SK-N-SH (cell line): ENCODE measurements around the gene JAKMIP1. TPM values are rescaled to one million over a fixed set of nuclear protein-coding genes. Genes with fewer than 3 reads are reported as not detected.

Experiments
- CTCF ChIA-PET: fragments of 300-600, 350-600 bp; formaldehyde crosslinking; extraction: SDS; loops from one replicate; lab custom pipeline; 2021; lab: Yijun Ruan, JAX
- POLR2A ChIA-PET: fragments of 350-600 bp; sonication (Branson Sonifier 250); formaldehyde crosslinking; extraction: SDS; loops from one replicate; lab custom pipeline; 2020; ENCODE audit warnings: antibody characterized with exemption, inconsistent platforms; lab: Yijun Ruan, JAX
- DNase-seq: peaks from one replicate; pipeline ENCODE4 v3.0.0; 2012
- H2AFZ ChIP-seq: fragments of 200-600 bp; sonication (generic); 2 replicates; pipeline ENCODE4 v1.8.1; 2016; ENCODE audit warnings: antibody characterized with exemption, mild to moderate bottlenecking, low read depth
- H3F3A ChIP-seq: fragments of 200-600 bp; sonication (generic); replicated peaks from 2 replicates; pipeline ENCODE3; 2016; ENCODE audit warnings: antibody characterized with exemption, mild to moderate bottlenecking; ENCODE audit not compliant: insufficient read depth
- H3K27ac ChIP-seq, 2 experiments: fragments of 200-500 bp in 1 of 2; fragments of 200-600 bp in 1 of 2; sonication (Bioruptor generic) in 1 of 2; sonication (generic), shearing (Covaris generic) in 1 of 2; 2 replicates each; pipeline versions ENCODE4 v1.5.1 to v1.6.1; 2014 to 2016; ENCODE audit warnings: low read depth in 2 of 2, inconsistent platforms in 1 of 2, low read length in 1 of 2, mild to moderate bottlenecking in 1 of 2, mixed read lengths in 1 of 2
- H3K27me3 ChIP-seq: fragments of 200-600 bp; sonication (generic), shearing (Covaris generic); 2 replicates; pipeline ENCODE4 v1.6.1; 2016; ENCODE audit warnings: mixed run types; ENCODE audit not compliant: insufficient read depth
- H3K36me3 ChIP-seq, 2 experiments: fragments of 200-500 bp in 1 of 2; fragments of 200-600 bp in 1 of 2; sonication (Bioruptor generic) in 1 of 2; sonication (generic) in 1 of 2; replicated peaks in 1 of 2; 2 replicates each; pipeline versions ENCODE3 to v1.5.1; 2014 to 2016; ENCODE audit warnings: low read length in 1 of 2, mild to moderate bottlenecking in 1 of 2; ENCODE audit not compliant: insufficient read depth in 2 of 2, control insufficient read depth in 1 of 2
- H3K4me1 ChIP-seq, 2 experiments: fragments of 200-500 bp in 1 of 2; fragments of 200-600 bp in 1 of 2; sonication (Bioruptor generic) in 1 of 2; sonication (generic), shearing (Covaris generic) in 1 of 2; 2 replicates each; pipeline versions ENCODE4 v1.5.1 to v1.6.1; 2014 to 2016; ENCODE audit warnings: low read depth in 1 of 2, low read length in 1 of 2, mixed run types in 1 of 2; ENCODE audit not compliant: insufficient read depth in 2 of 2, control insufficient read depth in 1 of 2
- H3K4me2 ChIP-seq: fragments of 200-600 bp; sonication (generic), shearing (Covaris generic); 2 replicates; pipeline ENCODE4 v1.6.1; 2017; ENCODE audit warnings: mixed run types
- H3K4me3 ChIP-seq, 2 experiments: fragments of 200-500 bp in 1 of 2; fragments of 200-600 bp in 1 of 2; sonication (Bioruptor generic) in 1 of 2; sonication (generic), shearing (Covaris generic) in 1 of 2; 2 replicates each; pipeline versions ENCODE4 v1.5.1 to v1.8.1; 2014 to 2016; ENCODE audit warnings: low read depth in 2 of 2, inconsistent platforms in 1 of 2, low read length in 1 of 2, mild to moderate bottlenecking in 1 of 2, mixed read lengths in 1 of 2, moderate library complexity in 1 of 2
- H3K79me2 ChIP-seq: fragments of 200-600 bp; sonication (generic); 2 replicates; pipeline ENCODE4 v1.8.1; 2017; ENCODE audit warnings: mild to moderate bottlenecking; ENCODE audit not compliant: insufficient read depth
- H3K9ac ChIP-seq: fragments of 200-600 bp; sonication (generic); 2 replicates; pipeline ENCODE4 v1.6.1; 2017; ENCODE audit warnings: mixed run types
- H3K9me2 ChIP-seq: fragments of 200-600 bp; sonication (generic); 2 replicates; pipeline ENCODE4 v1.6.1; 2017; ENCODE audit warnings: mixed run types
- H3K9me3 ChIP-seq: fragments of 200-600 bp; sonication (generic); 2 replicates; pipeline ENCODE4 v1.6.1; 2017; ENCODE audit warnings: mixed run types, mild to moderate bottlenecking, moderate library complexity
- H4K20me1 ChIP-seq: fragments of 200-600 bp; sonication (generic); 2 replicates; pipeline ENCODE4 v1.6.1; 2017; ENCODE audit warnings: mild to moderate bottlenecking, mixed run types; ENCODE audit not compliant: insufficient read depth
- CHD2 ChIP-seq: fragments of 150-350 bp; IDR thresholded peaks from 2 replicates; pipeline ENCODE4 v1.6.1; 2018; ENCODE audit warnings: low read length; ENCODE audit not compliant: partially characterized antibody
- FOSL2 ChIP-seq: IDR thresholded peaks from 2 replicates; pipeline ENCODE4 v1.4.0; 2012; ENCODE audit warnings: low read depth, mild to moderate bottlenecking, moderate library complexity, borderline replicate concordance
- FOXJ3 ChIP-seq: sonication (generic); formaldehyde crosslinking; IDR thresholded peaks from 2 replicates; pipeline ENCODE4 v1.5.1; 2020; ENCODE audit warnings: mild to moderate bottlenecking, missing genetic modification reagents
- FOXM1 ChIP-seq: IDR thresholded peaks from 2 replicates; pipeline ENCODE4 v1.4.0; 2012; ENCODE audit warnings: low read depth, mild to moderate bottlenecking
- GATA2 ChIP-seq: sonication (generic); formaldehyde crosslinking; IDR thresholded peaks from 2 replicates; pipeline ENCODE4 v1.5.0; 2020; ENCODE audit warnings: mild to moderate bottlenecking, missing genetic modification reagents
- NFIC ChIP-seq: IDR thresholded peaks from 2 replicates; pipeline ENCODE4 v1.4.0; 2012; ENCODE audit warnings: borderline replicate concordance
- RAD21 ChIP-seq: IDR thresholded peaks from 2 replicates; pipeline ENCODE4 v1.6.1; 2012; ENCODE audit warnings: mild to moderate bottlenecking, low read length
- RFX5 ChIP-seq: IDR thresholded peaks from 2 replicates; pipeline ENCODE4 v1.6.1; 2012; ENCODE audit warnings: mild to moderate bottlenecking, improper control_type of control experiment, low read length
- TCF12 ChIP-seq: IDR thresholded peaks from 2 replicates; pipeline ENCODE4 v1.4.0; 2012
- TEAD4 ChIP-seq: IDR thresholded peaks from 2 replicates; pipeline ENCODE4 v1.4.0; 2012; ENCODE audit warnings: mild to moderate bottlenecking, borderline replicate concordance; ENCODE audit not compliant: insufficient read depth
- YY1 ChIP-seq: IDR thresholded peaks from 2 replicates; pipeline ENCODE4 v1.4.0; 2012; ENCODE audit warnings: low read depth, mild to moderate bottlenecking
- WGBS: methylation state at CpG from one replicate; pipeline ENCODE4 v1.1.6; 2017; ENCODE audit warnings: low lambda C conversion rate; 5-methylcytosine and 5-hydroxymethylcytosine counted together
- polyA plus RNA-seq, 3 experiments: library from polyadenylated mRNA; depleted of rRNA; stranded (reverse); fragments of >200 nt; gene quantifications; 2 replicates each; pipeline ENCODE4 v1.2.3, GENCODE V29; 2012
- TF ChIP-seq, protein P1 (sequence below): fragments of 200-600 bp; sonication (generic); IDR thresholded peaks from 2 replicates; pipeline ENCODE4 v1.6.1; 2017; ENCODE audit warnings: antibody characterized with exemption, mild to moderate bottlenecking, moderate library complexity
- TF ChIP-seq, protein P2 (sequence below): fragments of 150-350 bp; IDR thresholded peaks from 2 replicates; pipeline ENCODE4 v1.6.1; 2017; ENCODE audit warnings: antibody characterized with exemption, low read length, low read depth, borderline replicate concordance
- TF ChIP-seq, protein P3 (sequence below): IDR thresholded peaks from 2 replicates; pipeline ENCODE4 v1.4.0; 2012; ENCODE audit warnings: low read depth
- TF ChIP-seq, protein P4 (sequence below): fragments of 150-350 bp; IDR thresholded peaks from 2 replicates; pipeline ENCODE4 v1.6.1; 2016; ENCODE audit warnings: mild to moderate bottlenecking, low read depth, low read length
- TF ChIP-seq, protein P5 (sequence below): IDR thresholded peaks from 2 replicates; pipeline ENCODE4; 2012

JAKMIP1 gene
- polyA plus RNA-seq, 1 of the 3 experiments (the other 2 are of a cell fraction): 0.54 TPM

DNA sequence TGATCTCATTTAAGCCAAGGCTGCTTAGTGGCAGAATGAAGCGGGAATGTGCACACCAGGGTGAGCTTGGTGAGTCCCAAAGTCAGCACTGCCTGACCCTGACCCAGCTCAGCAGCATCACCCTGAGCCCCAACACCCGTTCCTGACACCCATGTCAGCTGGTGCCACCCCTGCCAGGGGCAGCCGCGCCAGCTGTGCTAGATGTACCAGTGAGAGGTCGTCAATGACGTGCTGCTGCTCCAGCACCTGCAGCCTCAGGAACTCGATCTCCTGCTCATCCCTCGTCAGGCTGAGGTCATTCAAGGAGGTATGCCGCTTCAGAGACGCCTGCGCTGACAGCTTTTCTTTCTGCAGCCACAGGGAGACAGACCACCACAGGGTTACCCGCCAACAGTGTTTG lies 120.4 kb downstream of the JAKMIP1 start (continued):
- TF ChIP-seq YY1: no peak

DNA sequence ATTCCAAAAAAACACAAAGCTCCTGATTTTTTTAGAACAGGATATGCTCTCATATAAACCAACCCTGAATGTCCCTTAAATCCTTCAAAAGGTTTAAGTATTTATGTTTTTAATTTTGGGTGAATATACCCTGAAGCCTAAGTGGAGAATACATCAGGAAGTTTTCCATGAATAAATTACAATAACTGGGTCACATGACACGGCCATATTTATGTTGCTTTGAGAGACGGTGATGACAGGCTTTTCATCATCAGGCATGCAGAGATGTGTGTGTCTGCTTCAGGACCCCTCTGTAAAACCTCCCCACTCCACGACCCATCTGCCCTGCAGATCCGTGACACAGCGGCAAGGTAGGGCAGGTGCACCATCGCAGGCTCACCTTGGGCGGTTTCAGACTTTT lies 121.8 kb downstream of the JAKMIP1 start:
- H2AFZ ChIP-seq: no peak overlapping the region
- POLR2A ChIA-PET: no interaction called here
- H3K36me3 ChIP-seq: no peaks in the 10 kb centered on the region
- H3K27me3 ChIP-seq: no peaks in the 10 kb centered on the region
- H3K9me3 ChIP-seq: no peaks in the 10 kb centered on the region
- CTCF ChIA-PET: interaction anchor here (0.6 to 3.2 kb wide), 3 partner anchors 9 to 80 kb away, joined by 3 to 17 read pairs (median 13); no protein-coding TSS in a partner anchor
- WGBS: 46% methylated on average over 7 of the region's 7 CpGs
- no peak overlapping the region for H3K4me3 ChIP-seq
- no peaks in the 10 kb centered on the region for H4K20me1 ChIP-seq
- H3K79me2 ChIP-seq: no peaks in the 10 kb centered on the region
- peaks cover 0 to 5% of the 10 kb centered on the region in 2 experiments; a peak in 1 of 4 replicates for H3K4me1 ChIP-seq
- no peak for TF ChIP-seq TCF12
- TF ChIP-seq, protein P1, sequence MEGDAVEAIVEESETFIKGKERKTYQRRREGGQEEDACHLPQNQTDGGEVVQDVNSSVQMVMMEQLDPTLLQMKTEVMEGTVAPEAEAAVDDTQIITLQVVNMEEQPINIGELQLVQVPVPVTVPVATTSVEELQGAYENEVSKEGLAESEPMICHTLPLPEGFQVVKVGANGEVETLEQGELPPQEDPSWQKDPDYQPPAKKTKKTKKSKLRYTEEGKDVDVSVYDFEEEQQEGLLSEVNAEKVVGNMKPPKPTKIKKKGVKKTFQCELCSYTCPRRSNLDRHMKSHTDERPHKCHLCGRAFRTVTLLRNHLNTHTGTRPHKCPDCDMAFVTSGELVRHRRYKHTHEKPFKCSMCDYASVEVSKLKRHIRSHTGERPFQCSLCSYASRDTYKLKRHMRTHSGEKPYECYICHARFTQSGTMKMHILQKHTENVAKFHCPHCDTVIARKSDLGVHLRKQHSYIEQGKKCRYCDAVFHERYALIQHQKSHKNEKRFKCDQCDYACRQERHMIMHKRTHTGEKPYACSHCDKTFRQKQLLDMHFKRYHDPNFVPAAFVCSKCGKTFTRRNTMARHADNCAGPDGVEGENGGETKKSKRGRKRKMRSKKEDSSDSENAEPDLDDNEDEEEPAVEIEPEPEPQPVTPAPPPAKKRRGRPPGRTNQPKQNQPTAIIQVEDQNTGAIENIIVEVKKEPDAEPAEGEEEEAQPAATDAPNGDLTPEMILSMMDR: no peak
- TF ChIP-seq, protein P2, sequence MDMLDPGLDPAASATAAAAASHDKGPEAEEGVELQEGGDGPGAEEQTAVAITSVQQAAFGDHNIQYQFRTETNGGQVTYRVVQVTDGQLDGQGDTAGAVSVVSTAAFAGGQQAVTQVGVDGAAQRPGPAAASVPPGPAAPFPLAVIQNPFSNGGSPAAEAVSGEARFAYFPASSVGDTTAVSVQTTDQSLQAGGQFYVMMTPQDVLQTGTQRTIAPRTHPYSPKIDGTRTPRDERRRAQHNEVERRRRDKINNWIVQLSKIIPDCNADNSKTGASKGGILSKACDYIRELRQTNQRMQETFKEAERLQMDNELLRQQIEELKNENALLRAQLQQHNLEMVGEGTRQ: no peak
- TF ChIP-seq NFIC: no peak
- no peak for TF ChIP-seq GATA2 (CRISPR knock-in tag)
- TF ChIP-seq YY1: no peak
- TF ChIP-seq, protein P3, sequence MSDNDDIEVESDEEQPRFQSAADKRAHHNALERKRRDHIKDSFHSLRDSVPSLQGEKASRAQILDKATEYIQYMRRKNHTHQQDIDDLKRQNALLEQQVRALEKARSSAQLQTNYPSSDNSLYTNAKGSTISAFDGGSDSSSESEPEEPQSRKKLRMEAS: no peak
- TF ChIP-seq, protein P4, sequence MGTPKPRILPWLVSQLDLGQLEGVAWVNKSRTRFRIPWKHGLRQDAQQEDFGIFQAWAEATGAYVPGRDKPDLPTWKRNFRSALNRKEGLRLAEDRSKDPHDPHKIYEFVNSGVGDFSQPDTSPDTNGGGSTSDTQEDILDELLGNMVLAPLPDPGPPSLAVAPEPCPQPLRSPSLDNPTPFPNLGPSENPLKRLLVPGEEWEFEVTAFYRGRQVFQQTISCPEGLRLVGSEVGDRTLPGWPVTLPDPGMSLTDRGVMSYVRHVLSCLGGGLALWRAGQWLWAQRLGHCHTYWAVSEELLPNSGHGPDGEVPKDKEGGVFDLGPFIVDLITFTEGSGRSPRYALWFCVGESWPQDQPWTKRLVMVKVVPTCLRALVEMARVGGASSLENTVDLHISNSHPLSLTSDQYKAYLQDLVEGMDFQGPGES: no peak
- no peak for TF ChIP-seq RAD21
- no peak for TF ChIP-seq FOXJ3 (CRISPR knock-in tag)
- TF ChIP-seq CHD2: no peak
- no peak for TF ChIP-seq FOXM1
- TF ChIP-seq, protein P5, sequence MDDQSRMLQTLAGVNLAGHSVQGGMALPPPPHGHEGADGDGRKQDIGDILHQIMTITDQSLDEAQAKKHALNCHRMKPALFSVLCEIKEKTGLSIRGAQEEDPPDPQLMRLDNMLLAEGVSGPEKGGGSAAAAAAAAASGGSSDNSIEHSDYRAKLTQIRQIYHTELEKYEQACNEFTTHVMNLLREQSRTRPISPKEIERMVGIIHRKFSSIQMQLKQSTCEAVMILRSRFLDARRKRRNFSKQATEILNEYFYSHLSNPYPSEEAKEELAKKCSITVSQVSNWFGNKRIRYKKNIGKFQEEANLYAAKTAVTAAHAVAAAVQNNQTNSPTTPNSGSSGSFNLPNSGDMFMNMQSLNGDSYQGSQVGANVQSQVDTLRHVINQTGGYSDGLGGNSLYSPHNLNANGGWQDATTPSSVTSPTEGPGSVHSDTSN: no peak
- TF ChIP-seq TEAD4: no peak
- TF ChIP-seq FOSL2: no peak
- no peak for TF ChIP-seq RFX5
- H3K9me2 ChIP-seq: no peaks in the 10 kb centered on the region
- no peak overlapping the region for H3K27ac ChIP-seq
- no peak overlapping the region for H3K9ac ChIP-seq
- no peaks in the 10 kb centered on the region for H3F3A ChIP-seq
- H3K4me2 ChIP-seq: no peak overlapping the region
- no peak for DNase-seq
